ENCODE data around the gene TRMO. TPM values are rescaled to one million over a fixed set of nuclear protein-coding genes. Genes with fewer than 3 reads are reported as not detected.

TRMO gene
- total RNA-seq, 1 donor from 2014 or later = 6.0 TPM

DNA sequence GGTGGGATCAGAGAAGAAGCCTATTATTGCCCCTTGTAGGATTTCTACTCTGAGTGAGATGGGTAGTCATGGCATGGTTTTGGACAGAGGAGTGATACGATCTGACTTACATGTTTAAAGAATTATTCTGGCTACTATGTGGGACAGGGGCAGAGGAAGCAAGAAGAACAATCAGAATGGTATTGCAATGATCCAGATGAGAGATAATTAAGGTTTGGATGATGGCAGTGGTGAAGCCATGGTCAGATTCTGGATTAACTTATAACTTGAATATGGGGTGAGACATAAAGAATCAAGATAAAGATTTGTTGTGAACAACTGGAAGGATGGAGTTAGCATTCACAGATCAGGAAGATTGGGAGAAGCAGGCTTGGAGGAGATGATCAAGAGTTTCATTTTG lies 19.0 kb upstream of the TRMO start:
- DNase-seq (no peak), ATAC-seq (no peak)
- intact Hi-C loops (cut with micrococcal nuclease) = no loop called here

DNA sequence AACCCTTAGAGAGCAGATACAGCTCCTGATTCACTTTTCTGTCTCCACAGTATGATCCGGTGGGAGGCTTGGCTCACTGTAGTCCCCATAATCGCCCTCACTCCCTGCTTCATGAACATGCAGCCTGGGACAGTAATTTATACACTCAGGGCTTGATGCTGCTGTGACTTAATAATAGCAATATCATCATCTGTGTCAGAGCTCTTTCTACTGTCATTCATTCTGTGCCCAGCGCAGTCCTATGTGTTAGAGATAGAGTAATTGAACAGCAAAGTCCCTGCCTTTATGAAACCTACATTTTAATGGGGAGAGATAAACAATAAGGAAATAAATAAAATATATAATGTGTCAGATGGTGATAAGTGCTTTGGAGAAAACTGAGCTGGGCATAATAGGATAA lies 18.4 kb upstream of the TRMO start:
- intact Hi-C loops (cut with micrococcal nuclease) = no loop called here
- ATAC-seq (no peak), DNase-seq (no peak)

- intact Hi-C loops (cut with micrococcal nuclease) = no loop called here
- ATAC-seq (no peak), DNase-seq (no peak)
Measured at GRCh38 chr9:97940233-97940632, 17.9 kb upstream of the TRMO start.

GRCh38 chr9:97938081-97938644 lies 15.9 kb upstream of the TRMO start, which contains the start of gene HEMGN:
HEMGN (minus strand) TSS chr9:97938172; CDS start chr9:97938136, 36 bp downstream.
- intact Hi-C loops (cut with micrococcal nuclease) = no loop called here
- no peak for DNase-seq
- ATAC-seq = no peak

DNA sequence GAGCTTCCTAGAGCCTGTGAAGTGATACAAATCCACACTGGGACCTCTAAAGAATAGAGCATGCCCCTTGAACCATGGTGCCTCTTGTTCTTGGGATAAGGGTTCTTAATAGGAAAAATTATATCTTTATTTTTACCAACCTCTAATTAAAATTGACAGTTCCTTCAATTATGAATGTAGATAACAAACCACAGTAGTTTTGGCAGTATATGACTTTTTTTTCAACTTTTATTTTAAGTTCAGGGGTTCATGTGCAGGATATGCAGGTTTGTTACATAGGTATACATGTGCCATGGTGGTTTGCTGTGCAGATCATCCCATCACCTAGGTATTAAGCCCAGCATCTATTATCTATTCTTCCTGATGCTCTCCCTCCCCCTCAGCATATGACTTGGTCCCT lies 14.7 kb upstream of the TRMO start:
- no peak for ATAC-seq
- intact Hi-C loops (cut with micrococcal nuclease) = no loop called here
- no peak for DNase-seq

DNA sequence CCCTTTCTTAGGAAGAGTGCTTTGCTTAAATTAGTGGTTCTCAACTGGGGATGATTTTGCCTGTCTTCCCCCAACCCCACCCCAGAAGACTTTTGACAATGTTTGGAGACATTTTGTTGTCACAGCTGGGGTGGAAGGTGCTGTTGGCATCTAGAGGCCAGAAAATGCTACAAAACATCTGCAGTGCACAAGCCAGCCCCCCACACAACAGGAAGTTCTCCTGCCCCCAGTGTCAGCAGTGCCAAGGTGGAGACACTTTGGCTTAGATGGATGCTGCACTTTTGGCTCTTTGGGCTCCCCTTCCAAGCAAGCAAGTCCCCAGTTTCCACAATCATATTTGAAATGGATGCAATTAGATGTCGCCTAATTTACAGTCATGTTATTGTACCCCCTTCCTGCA lies 13.0 kb upstream of the TRMO start:
- intact Hi-C loops (cut with micrococcal nuclease) = no loop called here
- ATAC-seq = no peak
- DNase-seq = no peak

- intact Hi-C loops (cut with micrococcal nuclease) = no loop called here
- DNase-seq = no peak
- ATAC-seq = no peak
Measured at GRCh38 chr9:97934321-97935115, 12.2 kb upstream of the TRMO start.

DNA sequence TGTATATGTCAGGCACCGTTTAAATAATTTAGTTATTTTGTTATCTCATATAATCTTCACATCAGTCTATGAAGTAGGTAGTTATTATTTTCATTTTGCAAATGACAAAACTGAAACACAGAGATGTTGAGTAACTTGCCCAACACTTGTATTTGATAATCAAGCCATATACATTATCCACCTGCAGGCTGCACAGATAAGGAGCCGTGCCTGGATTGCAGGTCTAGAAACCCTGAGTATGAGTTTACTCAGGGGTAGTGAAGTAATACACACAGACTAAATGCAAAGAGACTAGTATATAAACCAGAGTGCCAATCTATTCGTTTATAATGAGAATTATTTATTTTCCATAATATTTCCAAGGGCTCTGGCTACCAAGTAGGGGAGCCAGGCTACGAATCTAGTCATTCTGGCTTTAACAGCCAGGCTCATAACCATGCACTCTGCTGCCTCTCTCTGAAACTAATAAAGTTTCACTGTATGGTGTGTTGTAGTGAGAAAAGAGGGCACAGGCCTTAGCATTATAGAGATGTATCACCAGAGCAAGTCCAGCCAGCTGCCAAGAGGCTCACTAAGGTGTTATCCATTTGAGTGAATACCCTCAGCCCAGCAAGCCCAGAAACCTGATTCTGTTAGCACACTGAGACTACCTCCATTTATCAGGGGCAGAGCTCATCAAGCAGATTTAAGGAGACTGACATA lies 11.1 kb upstream of the TRMO start:
- ATAC-seq = no peak

GRCh38 chr9:97930972-97931371 lies 8.7 kb upstream of the TRMO start:
- DNase-seq = no peak
- intact Hi-C loops (cut with micrococcal nuclease) = no loop called here
- no peak for ATAC-seq

More for the DNA sequence above, 11.1 kb upstream of the TRMO start:
- intact Hi-C loops (cut with micrococcal nuclease) = no loop called here
- DNase-seq = no peak

- intact Hi-C loops (cut with micrococcal nuclease) = loop anchor here (10.0 kb wide), 1 partner anchor 106 kb away; no protein-coding TSS in a partner anchor
- ATAC-seq (no peak), DNase-seq (no peak)
Measured at GRCh38 chr9:97928986-97929604, 6.8 kb upstream of the TRMO start.

DNA sequence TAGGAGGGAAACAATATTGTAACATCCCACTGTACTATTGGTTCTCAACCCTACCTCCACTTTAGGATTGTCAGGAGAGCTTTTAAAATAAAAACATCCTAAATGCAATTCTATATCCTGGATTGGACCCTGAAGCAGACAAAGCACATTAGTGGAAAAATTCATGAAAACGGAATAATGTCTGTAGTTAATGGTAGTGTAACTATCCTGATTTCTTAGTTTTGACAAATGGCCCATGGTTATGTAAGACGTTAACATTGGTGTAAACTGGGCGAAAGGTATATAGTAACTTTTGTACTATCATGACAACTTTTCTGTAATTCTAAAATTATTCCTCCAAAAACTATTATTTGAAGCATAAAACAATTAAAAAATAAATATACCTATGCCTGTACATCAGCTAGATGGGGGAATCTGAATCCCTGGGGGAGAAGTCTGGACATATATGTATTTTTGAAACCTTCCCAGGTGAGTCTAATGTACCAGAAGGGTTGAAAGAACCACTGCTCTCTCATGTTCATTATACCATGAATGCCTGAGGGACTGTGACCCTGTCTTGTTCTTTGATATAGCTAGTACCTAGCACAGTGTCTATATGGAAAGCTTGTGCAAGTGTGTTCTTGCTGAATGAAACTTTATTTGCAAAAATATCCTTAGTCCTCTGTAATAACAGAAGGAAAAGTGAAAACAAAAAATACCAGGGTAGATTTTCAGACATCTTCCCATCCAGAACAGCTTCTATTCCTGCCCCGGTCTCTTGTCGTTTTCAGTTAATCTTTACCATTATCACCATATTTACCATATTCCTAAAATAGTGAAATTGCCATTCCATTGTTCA lies 3.4 kb upstream of the TRMO start:
- ATAC-seq = no peak
- intact Hi-C loops (cut with micrococcal nuclease) = loop anchor here (10.0 kb wide), 1 partner anchor 109 kb away; no protein-coding TSS in a partner anchor
- no peak for DNase-seq

GRCh38 chr9:97924386-97924785 lies 2.1 kb upstream of the TRMO start:
- intact Hi-C loops (cut with micrococcal nuclease) = loop anchor here (5.0 to 10.0 kb wide), 2 partner anchors 110 to 338 kb away; no protein-coding TSS in a partner anchor
- ATAC-seq (no peak), DNase-seq (no peak)

- DNase-seq (peak; percentile 84), ATAC-seq (peak; percentile 39)
- intact Hi-C loops (cut with micrococcal nuclease) = loop anchor here (5.0 to 10.0 kb wide), 2 partner anchors 111 to 339 kb away; no protein-coding TSS in a partner anchor
Measured at GRCh38 chr9:97923529-97924108, 1.3 kb upstream of the TRMO start.

DNA sequence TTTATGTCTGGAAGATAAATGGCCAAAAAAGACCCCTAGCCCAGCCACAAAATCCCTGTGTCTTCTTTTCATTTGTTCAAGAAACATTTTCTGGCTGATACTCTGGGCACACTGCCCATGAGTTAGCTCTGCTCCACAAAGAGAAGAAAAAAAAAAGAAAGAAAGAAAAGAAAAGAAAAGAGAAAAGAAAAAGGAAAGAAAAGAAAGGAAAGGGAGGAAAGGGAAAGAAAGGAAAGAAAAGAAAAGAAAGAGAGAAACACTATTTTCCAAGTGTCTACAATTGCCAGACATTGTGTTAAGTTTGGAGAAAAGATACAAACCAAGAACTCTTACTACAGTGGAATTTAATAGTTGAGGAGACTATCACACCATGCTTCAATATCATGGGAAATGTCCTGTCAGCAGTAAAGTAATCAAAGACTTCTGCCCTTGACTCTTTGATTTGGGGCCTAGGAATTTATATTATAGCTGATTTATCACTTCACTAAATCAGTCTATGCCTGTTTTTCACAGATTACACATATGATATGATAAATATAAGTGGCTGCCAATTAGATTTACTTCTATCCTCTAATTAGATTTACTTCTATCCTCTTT lies 3.0 kb downstream of the TRMO start:
- intact Hi-C loops (cut with micrococcal nuclease) = no loop called here
- no peak for ATAC-seq
- no peak for DNase-seq

DNA sequence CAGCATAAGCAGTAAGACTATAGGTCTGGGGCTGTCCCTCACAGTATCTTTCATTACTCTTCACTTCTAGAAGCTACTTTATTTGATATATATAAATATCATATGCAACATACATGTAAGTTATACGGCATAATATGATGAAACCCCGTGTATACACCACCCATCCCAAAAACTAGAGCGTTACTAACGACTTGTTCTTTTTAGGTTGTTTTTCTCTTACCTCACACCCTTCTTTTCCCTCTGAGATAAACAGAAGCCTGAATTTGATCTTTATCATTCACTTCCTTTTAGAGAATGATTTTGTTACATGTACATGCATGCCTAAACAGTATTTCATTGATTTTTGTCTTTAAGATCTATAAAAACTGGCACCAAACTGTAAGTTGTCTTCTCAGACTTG lies 3.7 kb downstream of the TRMO start:
- intact Hi-C loops (cut with micrococcal nuclease) = no loop called here
- DNase-seq (no peak), ATAC-seq (no peak)

GRCh38 chr9:97911970-97912369 lies 10.3 kb downstream of the TRMO start:
- no peak for ATAC-seq
- no peak for DNase-seq
- intact Hi-C loops (cut with micrococcal nuclease) = no loop called here

DNA sequence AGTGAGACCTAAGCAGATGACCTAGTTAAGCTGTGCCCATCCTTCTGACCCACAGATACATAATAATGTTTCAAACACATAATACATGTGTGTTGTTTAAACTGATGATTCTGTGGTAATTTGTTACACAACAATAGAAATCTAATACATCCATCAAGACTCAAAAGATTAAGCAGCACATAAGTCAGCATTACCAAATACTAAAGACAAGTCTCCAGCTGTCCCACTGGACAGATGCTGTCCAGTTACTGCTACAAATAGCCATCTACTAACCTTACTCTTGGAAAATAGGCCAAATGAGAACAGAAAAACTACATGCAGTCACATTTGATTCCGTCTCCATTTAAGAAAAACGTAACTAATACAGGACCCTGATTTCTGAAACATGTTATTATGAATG lies 10.8 kb downstream of the TRMO start:
- ATAC-seq (no peak), DNase-seq (no peak)
- intact Hi-C loops (cut with micrococcal nuclease) = no loop called here

- DNase-seq = no peak
- no peak for ATAC-seq
- intact Hi-C loops (cut with micrococcal nuclease) = no loop called here
Measured at GRCh38 chr9:97910357-97910756, 11.9 kb downstream of the TRMO start.
